ENCODE data around the gene COL23A1.
"Not testable (repeated sequence)": the region's sequence is repeated elsewhere in the genome, so short reads cannot be mapped to it uniquely, and the experiment has no call there.

COL23A1 gene

DNA sequence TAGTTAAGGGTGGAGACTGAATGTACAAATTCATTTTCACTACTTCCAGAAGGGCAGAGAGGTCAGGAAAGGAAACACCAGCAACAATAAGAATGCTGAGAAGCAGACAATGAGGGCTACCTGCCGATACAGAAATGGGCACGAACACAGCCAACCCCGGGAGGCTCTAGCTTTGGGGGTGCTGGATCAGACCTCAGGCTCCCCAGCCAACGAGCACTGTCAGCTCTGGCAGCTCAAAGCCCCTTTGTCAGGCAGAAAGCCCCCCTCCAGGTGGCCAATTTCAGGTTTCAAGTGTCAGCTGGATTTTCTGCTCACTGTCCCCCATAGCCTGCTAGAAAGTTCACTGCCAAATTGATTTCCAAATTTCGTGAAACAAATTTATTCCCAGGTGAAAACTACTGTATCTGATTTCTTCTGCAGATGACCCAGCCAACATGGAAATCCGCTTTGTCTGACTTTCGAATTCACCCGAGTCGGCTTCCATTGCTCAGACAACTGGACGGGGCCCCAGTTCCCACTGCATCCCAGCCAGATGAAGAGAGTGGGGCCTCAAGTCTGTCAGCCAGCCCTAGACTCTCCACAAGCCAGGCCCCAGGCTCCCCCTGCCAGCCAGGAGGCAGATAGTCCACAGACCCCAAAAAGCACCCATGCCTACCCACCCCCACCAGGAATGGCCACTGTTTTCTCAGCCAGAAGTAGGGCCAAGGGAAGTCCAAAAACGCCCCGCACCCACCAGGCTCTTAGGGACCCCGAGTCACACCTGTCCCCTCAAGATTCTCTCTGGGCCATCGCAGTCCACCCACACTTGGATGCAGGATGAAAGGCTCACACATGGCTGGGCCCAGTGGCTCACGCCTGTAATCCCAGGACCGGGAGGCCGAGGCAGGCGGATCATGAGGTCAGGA lies 261.1 kb downstream of the COL23A1 start:
- DNase-seq = no peak

DNA sequence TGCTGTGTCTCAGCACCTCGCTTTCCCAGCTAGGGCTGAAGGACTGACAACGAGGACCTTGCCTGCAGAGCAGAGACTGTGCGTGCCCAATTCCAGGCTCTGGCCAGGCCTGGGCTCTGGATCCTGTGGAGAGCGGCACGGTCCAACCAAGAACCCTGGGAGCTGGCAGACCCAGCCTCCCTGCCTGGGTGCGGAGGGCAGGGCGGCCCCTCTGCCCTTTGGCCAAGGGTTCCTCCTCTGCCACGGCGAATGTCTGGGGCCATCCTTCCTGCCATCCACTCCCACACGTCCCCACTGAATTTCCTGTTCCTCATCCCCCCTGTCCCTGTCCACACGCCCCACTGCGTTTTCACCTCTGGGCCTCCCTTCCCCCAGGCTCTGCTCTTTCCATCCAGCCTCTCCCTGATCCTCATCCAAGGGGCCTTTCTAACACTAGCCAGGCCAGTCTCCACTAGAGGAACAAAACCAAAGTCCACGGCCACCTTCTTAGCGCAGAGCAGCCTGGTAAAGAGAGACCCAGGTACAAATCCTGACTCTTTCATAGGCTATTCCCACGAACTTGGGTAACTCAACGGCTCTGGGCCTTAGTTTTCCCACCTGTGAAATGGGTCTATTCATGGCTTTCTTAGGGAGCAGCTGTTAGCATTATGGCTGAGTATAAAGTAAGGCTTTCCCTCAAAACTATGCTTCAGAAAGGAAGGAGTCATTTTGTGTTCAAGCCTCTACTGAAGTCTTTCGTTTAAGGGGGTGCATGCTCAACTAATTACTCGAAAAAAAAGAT lies 262.1 kb downstream of the COL23A1 start:
- no peak for DNase-seq

- DNase-seq = no peak
Observed at GRCh38 chr5:178327446-178327845, 262.7 kb downstream of the COL23A1 start.

- DNase-seq = no peak
Observed at GRCh38 chr5:178326374-178326715, 263.8 kb downstream of the COL23A1 start.

- DNase-seq = no peak
Observed at GRCh38 chr5:178325679-178326373, 264.4 kb downstream of the COL23A1 start.

GRCh38 chr5:178325311-178325678 lies 264.9 kb downstream of the COL23A1 start:
- DNase-seq = no peak

GRCh38 chr5:178324481-178325310 lies 265.5 kb downstream of the COL23A1 start:
- no peak for DNase-seq

- no peak for DNase-seq
Observed at GRCh38 chr5:178323961-178324360, 266.2 kb downstream of the COL23A1 start.

DNA sequence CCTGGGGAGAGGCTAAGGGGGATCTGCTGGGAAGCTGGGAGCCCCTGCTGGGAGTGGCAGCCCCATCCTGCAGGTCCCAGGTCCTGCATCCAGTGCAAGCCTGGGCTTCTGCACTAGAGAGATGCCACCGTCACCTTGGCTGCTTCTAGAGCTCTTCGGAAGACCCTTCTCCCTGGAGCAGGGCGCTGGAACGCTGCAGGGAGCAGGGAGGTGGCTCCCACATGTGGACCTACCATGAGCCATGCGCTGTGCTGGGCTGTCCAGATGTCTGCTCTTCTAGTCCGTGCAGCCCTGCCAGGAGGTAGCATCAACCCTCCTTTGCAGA lies 266.7 kb downstream of the COL23A1 start:
- no peak for DNase-seq

DNA sequence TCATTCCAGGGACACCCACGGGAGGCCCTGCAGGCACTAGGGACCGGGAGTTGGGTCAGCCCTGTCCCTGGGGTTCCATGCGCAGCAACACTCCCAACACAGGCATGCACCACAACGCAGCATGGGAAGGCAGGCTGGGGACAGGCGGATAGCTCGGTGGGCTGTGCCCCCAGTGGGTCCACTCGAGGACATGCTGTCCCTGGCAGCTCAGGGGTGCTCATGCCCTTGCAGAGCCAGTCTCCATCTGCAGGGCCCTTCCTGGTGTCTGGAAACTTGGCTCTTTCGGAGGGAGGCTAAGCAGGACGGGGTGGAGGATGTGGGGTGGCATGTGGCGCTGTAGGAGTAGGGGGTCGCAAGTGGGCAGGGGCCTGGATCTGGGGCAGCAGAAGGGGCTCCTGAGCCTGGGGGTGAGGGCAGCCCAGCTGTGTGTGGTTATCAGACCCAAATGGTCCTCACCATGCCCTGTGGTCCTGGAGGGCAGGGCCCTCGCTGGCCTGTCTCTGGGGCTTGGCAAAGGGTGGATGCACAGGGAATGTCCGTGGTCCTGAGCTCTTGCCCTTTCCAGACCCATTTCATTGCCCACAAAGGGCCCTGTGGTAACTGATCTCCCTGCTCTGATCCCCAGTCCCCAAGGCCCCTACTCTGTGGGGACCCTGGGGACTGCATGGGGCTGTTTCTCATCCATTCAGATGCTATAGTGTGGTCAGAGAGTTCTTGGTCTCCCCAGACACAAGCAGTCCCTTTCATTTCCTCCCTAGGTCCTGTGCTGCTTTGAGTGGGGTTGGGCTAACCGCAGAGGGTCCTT lies 267.3 kb downstream of the COL23A1 start:
- no peak for DNase-seq

DNA sequence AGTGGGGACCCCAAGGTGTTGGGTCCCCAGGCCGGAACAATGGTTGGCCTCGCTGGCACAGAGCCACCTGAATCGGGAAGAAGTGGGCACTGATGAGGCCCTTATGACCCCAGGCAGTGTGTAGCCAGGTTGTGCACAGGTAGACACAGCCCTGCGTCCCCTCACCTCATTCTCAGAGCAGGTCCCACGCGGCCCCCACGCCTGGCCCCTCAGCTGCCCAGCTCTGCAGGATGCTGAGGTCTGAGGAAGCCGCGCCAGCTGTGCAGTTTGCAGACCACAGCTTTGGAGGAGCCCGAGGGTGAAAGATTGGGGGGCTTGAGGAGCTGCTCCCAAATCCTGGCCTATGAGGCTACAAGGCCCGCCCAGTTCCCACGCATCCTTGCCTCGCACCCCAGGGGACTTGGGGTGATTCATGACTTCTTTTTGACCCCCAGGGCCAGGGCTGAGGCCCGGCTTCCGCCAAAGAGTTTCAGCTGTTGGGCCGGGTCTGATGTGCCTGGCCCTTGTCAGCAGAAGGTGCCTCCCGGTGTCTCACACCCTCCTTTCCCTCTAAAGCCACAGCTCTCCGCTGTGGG lies 269.8 kb downstream of the COL23A1 start:
- no peak for DNase-seq

- no peak for DNase-seq
Observed at GRCh38 chr5:178319541-178320041, 270.6 kb downstream of the COL23A1 start.

DNA sequence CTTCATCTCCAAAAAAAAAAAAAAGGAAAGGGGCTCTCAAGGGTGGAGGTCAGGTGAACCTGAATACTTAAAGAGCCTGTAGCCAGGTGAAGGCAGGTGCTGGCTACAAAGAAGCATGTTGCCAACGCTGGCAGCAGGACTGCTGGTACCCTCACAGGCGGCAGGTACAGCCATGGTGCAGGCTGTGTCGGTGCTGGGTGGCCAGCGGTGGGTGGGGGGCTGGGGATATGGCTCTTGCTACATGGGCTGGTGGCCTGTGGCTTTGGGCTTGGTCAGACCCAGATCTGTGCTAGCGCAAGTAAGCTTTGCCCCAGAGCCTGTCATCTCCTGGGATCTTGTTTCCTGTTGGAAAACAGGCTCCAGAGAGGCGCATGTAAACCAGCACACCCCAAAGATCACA lies 271.3 kb downstream of the COL23A1 start:
- no peak for DNase-seq

DNA sequence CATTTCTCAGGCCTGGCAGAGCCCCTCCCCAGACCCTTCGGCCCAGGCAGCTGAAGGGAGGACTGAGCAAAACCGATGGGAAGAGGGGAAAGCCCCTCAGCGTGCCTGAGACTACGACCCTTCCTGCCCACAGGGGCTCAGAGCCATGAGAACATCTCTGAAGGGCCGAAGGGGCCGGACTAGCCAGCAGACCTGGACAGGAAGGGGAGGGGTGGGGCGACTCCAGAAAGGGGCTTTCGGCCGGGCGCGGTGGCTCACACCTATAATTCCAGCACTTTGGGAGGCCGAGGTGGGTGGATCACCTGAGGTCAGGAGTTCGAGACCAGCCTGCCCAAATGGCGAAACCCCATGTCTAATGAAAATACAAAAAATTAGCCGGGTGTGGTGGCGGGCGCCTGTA lies 271.8 kb downstream of the COL23A1 start:
- no peak for DNase-seq

- not testable (repeated sequence) for DNase-seq
Observed at GRCh38 chr5:178317727-178318126, 272.5 kb downstream of the COL23A1 start.

- no peak for DNase-seq
Observed at GRCh38 chr5:178314961-178315820, 275.0 kb downstream of the COL23A1 start.

GRCh38 chr5:178314061-178314660 lies 276.0 kb downstream of the COL23A1 start:
- DNase-seq = no peak

GRCh38 chr5:178313316-178313715 lies 276.9 kb downstream of the COL23A1 start:
- no peak for DNase-seq

- peak; percentile 93 for DNase-seq
Observed at GRCh38 chr5:178312880-178313282, 277.3 kb downstream of the COL23A1 start.
